C4-2B (cell line): ENCODE results near the gene NDUFB2.

Experiments used
- CTCF ChIP-seq: fragments of 450-650 bp; conservative IDR thresholded peaks from 2 replicates; pipeline ENCODE4 v1.5.1; 2017; ENCODE audit warnings: mild to moderate bottlenecking
- ZFX ChIP-seq: fragments of 450-650 bp; IDR thresholded peaks from 2 replicates; pipeline ENCODE4 v1.6.1; 2017

DNA sequence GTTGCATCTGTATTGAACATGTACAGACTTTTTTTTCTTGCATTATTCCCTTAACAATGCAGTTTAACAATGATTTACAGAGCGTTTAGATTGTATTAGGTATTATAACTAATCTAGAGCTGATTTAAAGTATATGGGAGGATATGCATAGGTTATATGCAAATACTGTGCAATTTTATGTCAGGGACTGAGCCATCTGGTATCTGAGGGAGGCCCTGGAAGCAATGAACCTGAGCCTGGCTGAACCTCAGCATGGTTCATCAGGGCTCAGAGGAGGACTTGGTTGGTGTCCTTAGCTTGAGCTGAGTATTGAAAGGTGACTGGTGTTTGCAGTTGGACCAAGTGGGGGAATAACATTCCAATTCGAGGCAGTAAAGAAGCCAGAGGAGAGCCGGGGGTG is 19.0 kb upstream of the NDUFB2 start:
- TF ChIP-seq CTCF = no peak
- no peak for TF ChIP-seq ZFX
